NCI-H2107 (cell line): ENCODE measurements around the gene ZNF180.
"Not testable (repeated sequence)": the region's sequence is repeated elsewhere in the genome, so short reads cannot be mapped to it uniquely, and the experiment has no call there.

Experiments
- DNase-seq: peaks from one replicate; lab custom pipeline; 2025; lab: John Stamatoyannopoulos, UW

ZNF180 gene

DNA sequence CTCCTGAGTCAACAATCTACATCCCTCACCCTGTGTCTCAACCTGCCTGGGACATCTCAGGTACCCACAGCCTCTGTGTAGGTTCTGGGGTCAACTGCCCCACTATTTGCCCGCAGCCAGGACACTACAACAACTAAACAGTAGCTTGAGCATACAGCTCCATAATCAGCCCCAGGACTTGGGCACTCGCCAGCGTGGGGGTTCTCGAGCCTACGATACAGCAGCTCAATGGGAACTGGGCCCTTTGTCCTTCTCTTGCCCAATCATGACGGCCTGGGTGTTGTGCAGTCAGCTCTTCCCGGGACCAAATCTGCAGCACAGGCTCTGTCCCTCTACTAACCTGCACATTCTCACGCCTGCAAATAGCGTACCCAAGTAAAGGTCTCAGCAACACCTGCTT lies 1.3 kb downstream of the ZNF180 start:
- DNase-seq: no peak

DNA sequence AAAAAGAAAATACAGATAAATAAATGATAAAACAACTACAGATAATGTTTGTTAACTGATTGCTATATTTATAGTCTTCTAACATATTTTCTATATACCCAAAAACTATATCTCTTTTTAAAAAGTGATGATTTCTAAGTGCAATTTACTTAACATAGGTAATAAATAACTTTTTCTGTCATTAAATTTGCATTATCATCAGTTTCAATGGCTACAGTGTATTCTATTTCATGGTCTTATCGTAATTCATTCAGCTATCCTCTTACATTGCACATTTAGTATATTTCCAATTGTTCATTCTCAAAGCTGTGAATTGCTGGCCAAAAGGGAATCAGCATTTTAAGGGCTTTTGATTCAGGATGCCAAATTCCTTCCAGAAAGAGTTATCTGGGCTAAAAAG lies 3.6 kb downstream of the ZNF180 start:
- DNase-seq: no peak

DNA sequence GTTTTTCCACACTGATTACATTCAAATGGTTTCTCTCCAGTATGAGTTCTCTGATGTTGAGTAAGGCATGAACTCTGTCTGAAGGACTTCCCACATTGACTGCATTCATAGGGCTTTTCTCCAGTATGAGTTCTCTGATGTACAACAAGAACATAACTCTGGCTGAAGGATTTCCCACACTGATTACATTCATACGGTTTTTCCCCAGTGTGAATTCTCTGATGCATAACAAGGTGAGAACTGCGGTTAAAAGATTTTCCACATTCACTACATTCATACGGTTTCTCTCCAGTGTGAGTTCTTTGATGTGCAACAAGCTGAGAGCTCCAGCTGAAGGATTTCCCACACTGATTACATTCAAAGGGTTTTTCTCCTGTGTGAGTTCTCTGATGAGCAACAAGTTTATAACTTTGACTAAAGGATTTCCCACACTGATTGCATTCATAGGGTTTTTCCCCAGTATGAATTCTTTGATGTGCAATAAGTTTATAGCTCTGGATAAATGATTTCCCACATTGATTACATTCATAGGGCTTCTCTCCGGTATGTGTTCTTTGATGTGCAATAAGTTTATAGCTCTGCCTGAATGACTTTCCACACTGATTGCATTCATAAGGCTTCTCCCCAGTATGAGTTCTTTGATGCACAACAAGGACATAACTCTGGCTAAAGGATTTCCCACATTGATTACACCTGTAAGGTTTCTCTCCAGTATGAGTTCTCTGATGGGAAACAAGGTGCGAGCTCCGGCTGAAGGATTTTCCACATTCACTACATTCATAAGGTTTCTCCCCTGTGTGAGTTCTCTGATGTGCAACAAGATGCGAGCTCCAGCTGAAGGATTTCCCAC lies 23.5 kb downstream of the ZNF180 start:
- DNase-seq: no peak

DNA sequence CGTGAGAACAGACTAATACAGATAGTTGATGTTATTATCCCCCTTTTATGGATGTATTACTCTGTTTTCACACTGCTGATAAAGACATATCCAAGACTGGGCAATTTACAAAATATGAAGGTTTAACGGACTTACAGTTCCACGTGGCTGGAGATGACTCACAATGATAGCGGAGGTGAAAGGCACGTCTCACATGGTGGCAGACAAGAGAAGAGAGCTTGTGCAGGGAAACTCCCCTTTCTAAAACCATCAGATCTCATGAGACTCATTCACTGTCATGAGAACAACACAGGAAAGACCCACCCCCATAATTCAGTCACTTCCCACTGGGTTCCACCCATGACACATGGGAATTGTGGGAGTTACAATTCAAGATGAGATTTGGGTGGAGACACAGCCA lies 31.6 kb downstream of the ZNF180 start:
- DNase-seq: not testable (repeated sequence)

DNA sequence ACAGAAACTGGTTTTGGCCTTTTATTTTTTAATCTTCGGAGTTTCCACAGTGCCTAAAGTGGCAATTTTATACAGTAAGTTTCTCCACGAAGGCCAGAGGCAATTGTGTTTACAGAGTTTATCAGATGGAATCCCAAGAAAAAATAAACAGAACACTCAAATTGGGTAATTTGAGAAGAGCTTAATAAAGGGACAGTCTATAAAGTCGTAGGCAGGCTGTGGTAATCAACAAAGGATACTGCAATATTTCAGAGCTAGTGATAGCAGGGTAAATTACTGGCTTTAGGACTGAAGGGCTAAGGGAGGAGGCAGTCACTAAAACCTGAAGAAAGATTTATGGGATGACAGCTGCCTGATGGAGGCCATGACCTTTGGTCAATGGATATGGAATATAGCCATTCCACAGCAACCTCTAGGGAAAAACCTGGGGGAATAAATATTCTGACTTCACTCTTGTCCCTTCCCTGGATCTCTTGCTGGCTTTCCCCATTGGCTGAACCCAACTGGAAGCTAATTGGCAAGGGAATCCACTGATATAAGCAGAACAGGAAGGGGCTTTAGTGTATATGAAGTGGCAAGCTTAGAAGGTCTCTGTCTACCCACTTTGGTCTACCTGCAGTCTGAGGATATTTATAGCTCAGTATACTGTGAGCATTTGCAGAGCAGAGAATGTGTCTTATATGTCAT lies 37.6 kb downstream of the ZNF180 start:
- DNase-seq: not testable (repeated sequence)

DNA sequence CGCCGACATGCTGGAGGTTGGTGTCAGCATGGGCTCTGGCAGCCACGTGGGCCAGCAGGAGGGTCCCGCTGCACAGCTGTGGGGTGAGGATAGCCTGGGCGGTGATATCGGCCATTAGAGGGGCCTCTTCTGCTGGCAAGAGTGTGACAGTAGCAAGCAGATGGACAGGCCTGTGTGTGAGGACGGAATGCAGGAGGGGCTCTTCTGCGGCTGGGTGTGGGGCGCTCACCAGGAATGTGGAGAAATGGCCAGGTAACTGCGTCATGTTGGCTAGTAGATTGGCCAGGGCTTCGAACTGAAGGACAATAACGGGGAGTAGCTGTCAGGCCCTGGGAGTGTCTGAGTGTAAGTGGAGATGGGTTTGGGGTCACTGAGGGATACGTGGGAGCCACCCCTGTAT lies 44.3 kb downstream of the ZNF180 start:
- DNase-seq: not testable (repeated sequence)

DNA sequence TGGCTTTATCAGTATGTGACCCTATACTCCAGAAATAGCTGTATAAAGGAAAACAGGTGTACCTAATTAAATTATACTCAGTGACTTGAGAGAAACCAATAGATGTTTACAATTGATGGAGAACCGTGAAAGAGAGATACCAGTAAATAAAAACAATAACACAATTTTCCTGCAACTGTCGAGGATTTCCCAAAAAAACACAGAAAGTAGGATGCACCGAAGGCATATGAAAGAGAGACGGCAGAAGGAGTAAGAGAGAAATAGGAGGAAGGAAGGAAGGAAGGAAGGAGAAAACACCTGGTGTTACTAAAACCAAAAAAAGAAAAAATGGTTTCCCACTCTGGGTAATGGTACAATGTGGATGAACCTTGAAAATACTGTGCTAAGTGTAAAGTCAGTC lies 45.2 kb downstream of the ZNF180 start:
- no peak for DNase-seq

DNA sequence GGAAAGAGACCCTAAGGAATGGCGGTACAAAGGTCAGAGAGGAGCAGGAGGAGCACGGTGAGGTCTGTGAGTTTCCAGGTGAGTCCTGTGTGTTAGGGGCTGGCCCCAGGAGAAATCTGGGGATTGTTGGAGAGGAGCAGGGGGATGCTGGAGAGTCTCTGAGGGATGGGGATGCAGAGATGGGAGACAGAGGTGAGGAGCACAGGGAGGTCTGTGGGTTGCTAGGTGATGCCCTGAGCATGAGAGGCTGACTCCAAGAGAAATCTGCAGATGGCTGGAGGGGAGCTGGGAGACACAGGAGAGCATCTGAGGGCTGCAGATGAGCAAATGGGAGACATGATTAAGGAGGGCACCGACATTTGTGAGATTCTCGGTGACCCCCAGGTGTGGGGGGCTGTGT lies 48.0 kb downstream of the ZNF180 start:
- DNase-seq: no peak

DNA sequence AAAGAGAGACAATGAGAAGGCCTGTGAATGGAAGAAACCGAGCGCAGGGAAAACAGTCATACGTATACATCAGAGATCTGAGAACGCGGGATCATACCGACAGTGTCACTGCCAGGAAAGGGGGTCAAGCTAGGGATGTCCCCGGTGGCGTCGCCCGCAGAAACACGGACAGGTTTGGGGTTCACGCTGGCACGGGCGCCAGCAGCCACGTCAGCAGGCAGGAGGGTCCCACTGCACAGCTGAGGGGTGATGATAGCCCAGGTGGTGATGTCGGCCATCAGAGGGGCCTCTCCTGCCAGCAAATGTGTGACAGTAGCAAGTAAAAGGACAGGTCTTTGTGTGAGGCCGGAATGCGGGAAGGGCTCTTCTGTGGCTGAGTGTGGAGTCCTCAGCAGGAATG lies 48.6 kb downstream of the ZNF180 start:
- DNase-seq: no peak

DNA sequence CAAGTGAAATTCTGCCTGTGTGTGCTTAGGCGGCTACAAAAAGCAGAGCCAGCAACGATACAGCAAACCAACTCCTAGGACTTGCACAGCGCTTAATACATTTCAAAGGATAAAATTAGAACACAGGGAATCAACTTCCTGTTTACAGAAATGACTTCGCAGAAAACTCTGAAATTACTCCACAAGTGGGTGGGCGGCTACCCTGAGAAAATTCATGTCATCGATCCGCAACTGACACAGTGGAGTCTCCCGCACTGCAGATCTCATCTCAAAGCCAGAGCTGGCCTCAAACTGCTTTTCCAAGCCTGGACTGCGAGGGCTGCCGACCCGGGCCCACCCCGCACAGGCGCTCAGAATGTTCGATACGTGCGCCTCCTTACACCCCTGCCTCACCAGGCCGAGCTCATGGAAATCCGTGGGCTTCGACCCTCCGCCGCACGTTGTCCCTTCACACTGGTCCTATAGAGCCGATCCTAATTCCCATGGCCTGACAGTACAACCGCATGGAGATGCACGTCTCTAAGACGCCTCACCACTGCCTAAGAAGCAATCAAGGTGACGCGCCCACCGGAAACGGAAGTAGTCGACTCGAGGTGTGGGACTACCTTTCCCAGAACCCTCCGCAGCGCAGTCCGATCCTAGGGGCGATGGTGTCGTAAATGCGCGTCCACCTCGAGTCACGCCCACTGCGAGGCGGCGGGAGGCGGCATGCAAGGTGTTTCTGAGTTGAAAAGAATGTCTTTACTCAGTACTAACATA lies 52.2 kb downstream of the ZNF180 start, which contains the start of gene ZNF229:
Gene ZNF229, minus strand, starts transcription at position 557 of the 759 bp plus-strand sequence. CDS start 5,625 bp downstream, outside the sequence.
- DNase-seq: peak; percentile 66

DNA sequence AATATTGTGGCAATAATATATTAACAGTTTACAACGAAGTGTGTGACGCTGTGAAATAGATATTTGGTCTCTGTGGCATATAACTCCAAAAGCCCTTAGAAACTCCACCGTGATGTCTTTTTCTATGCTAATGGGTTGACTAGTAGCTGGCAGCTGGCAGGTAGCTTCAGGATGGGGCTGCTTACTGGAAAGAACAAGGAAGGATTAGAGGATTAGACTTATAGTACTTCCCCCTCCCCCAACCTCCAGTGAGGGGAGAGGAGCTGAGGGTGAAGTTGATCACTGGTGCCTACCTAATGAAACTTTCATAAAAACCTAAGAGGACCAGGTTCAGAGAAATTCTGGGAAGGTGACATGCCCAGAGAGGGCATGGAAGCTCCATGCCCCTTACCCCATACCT lies 61.9 kb downstream of the ZNF180 start:
- DNase-seq: no peak

DNA sequence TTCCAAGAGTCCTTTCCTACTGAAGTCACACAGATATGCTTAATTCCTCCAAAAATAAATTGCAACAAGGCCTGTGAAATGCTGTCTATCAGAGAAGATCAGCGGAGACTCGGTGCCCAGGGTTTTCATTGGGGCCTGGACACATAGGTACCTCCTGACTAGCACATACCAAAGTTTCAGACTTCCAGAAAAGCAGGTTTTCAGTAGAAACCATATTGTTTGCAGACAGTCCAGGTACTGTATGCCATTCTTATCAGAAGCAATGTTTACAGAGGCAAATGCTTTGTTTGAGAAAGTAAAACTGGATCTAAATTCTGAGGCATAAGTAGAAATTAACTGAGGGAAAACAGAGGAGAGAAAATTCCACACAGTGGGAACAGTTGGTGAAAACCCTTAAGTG lies 64.9 kb downstream of the ZNF180 start:
- DNase-seq: no peak

DNA sequence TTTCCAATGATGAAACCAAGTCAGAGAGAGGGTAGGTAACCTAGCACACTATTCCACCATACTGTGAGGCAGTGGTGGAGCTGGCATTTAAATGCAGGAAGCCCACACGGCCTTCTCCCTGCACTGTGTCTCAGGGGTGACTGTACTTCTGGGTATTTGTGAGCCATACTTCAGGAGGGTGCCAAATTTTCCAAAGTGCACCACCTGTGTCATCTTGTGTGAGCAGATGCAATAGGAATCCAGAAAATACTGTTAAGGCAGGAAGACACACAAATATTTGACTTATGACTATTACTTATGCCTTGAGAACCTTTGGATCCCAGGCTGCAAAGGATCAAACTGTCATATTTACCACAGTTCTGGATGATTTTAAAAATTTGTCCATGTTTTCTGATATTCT lies 69.4 kb downstream of the ZNF180 start:
- no peak for DNase-seq
